Heart left ventricle (tissue), 13 donors: ENCODE measurements around the gene FASN.

ENCODE experiments used
- CTCF ChIP-seq, 12 donors: fragments of 200-600 bp; sonication (generic) in 4 of 12; IDR thresholded peaks; one replicate each; pipeline versions ENCODE4 v1.5.0 to v1.8.0; 2018 to 2022; ENCODE audit warnings: antibody characterized with exemption in 12 of 12, mild to moderate bottlenecking in 5 of 12
- POLR2A ChIP-seq, 2 donors: fragments of 450-650 bp; IDR thresholded peaks; one replicate each; pipeline ENCODE4 v1.6.1; 2017; ENCODE audit warnings: antibody characterized with exemption in 2 of 2, mild to moderate bottlenecking in 2 of 2, moderate library complexity in 2 of 2
- donor health status: ischemic (EF 13 %, LVEDD 7.1; RV severe dilation, severe dysfunction).
- donor health status: DM: no; HTN: yes; CAD: no.
- donor health status: DM: no; HTN: no; CAD: no.
- donor health status: ischemic (EF 25% LVEDD 6.9; RV normal size, moderate dysfunction).
- donor health status: ischemic (EF 25% LVEDD 5.7; RV mildly dilated, moderate dysfunction).
- donor health status: ischemic (EF 35%, LVEDD 5.7; RV mildly dilated, moderate dysfunction).
- donor health status: nonischemic (EF 11% LVEDD 7.7; RV severe dilation, severe dysfunction).
- donor health status: DM: yes; HTN: yes; CAD: no.
- donor health status: PGD.
- donor health status: ischemic (EF 29% LVEDD 5.4; RV normal size, mild dysfunction).
- donor health status: nonischemic (EF 23%, LVEDD 6.1; RV moderate dilation, normal function).

- no peak for TF ChIP-seq CTCF (IDR thresholded peaks at IDR 0.05)
- no peak for TF ChIP-seq POLR2A (IDR thresholded peaks at IDR 0.05)
Measured at GRCh38 chr17:82053556-82054263, 44.3 kb downstream of the FASN start.
